HCT116 (cell line): ENCODE data around the gene TMEM252. TPM values are rescaled to one million over a fixed set of nuclear protein-coding genes. Genes with fewer than 3 reads are reported as not detected.

Experiments
- ATAC-seq: fragments of 200-7000 bp; cut with Tn5 transposase; 2 replicates; pipeline ENCODE4 v1.9.1; 2020; ENCODE audit warnings: mild to moderate bottlenecking, moderate library complexity
- BruUV-seq: library from RNA; stranded (reverse); fragments of 400-500 nt; replicated peaks from 2 replicates; lab custom pipeline; 2021; lab: Mats Ljungman, UMichigan
- CTCF ChIA-PET: fragments of 300-600 bp; sonication (Branson Sonifier 250); formaldehyde crosslinking; loops from one replicate; lab custom pipeline; 2021; ENCODE audit warnings: antibody characterized with exemption; lab: Charles Lee
- POLR2A ChIA-PET: fragments of 300-600, 350-600 bp; sonication (Branson Sonifier 250); formaldehyde crosslinking; loops from one replicate; lab custom pipeline; 2021; ENCODE audit warnings: antibody characterized with exemption; lab: Charles Lee
- RAD21 ChIA-PET, 2 experiments: fragments of 300-600 bp; sonication (Branson Sonifier 250); formaldehyde crosslinking; loops; one replicate each; lab custom pipeline; 2023; ENCODE audit warnings: low total read pairs in 2 of 2; ENCODE audit not compliant: uncharacterized antibody in 2 of 2, unreplicated experiment in 2 of 2, low non-redundant PET in 1 of 2; lab: Charles Lee
- DNase-seq: peaks from one replicate; pipeline ENCODE4 v3.0.0-alpha.2; 2010; ENCODE audit warnings: low read depth, low spot score
- H2AFZ ChIP-seq: fragments of 200-600 bp; shearing (Covaris generic), sonication (generic); 2 replicates; pipeline ENCODE4 v1.6.1; 2017; ENCODE audit warnings: low read depth, mixed run types, mixed read lengths, antibody characterized with exemption, low read length; ENCODE audit not compliant: poor library complexity, severe bottlenecking
- H3K27ac ChIP-seq: 2 replicates; pipeline ENCODE4 v1.5.1; 2012; ENCODE audit warnings: low read depth, low read length
- H3K27me3 ChIP-seq: fragments of 200-600 bp; sonication (generic); 2 replicates; pipeline ENCODE4 v1.6.1; 2016; ENCODE audit warnings: mixed run types, low read length, mixed read lengths; ENCODE audit not compliant: insufficient read depth
- H3K36me3 ChIP-seq, 2 experiments: fragments of 200-500 bp in 1 of 2; fragments of 200-600 bp in 1 of 2; sonication (Bioruptor generic) in 1 of 2; sonication (generic) in 1 of 2; 2 replicates each; pipeline versions ENCODE4 v1.5.1 to v1.6.1; 2014 to 2016; ENCODE audit warnings: low read length in 2 of 2, inconsistent platforms in 1 of 2, mixed read lengths in 1 of 2, mixed run types in 1 of 2; ENCODE audit not compliant: insufficient read depth in 2 of 2, control insufficient read depth in 1 of 2
- H3K4me1 ChIP-seq, 2 experiments: fragments of 200-600 bp in 1 of 2; sonication (generic) in 1 of 2; 2 replicates each; pipeline versions ENCODE4 v1.5.1 to v1.6.1; 2012 to 2017; ENCODE audit warnings: low read length in 2 of 2, inconsistent platforms in 1 of 2, mild to moderate bottlenecking in 1 of 2, mixed read lengths in 1 of 2, mixed run types in 1 of 2, moderate library complexity in 1 of 2; ENCODE audit not compliant: insufficient read depth in 2 of 2, control insufficient read depth in 1 of 2
- H3K4me2 ChIP-seq: fragments of 200-600 bp; sonication (generic); 2 replicates; pipeline ENCODE4 v1.6.1; 2017; ENCODE audit warnings: mixed run types, low read length, mixed read lengths
- H3K4me3 ChIP-seq, 2 experiments: fragments of 200-600 bp in 1 of 2; sonication (generic) in 1 of 2; replicated peaks in 1 of 2; 2 replicates each; pipeline ENCODE4 v1.5.1; 2011 to 2016; ENCODE audit warnings: low read length in 2 of 2, control low read depth in 1 of 2, low read depth in 1 of 2, mild to moderate bottlenecking in 1 of 2, mixed read lengths in 1 of 2, mixed run types in 1 of 2
- H3K79me2 ChIP-seq: fragments of 200-600 bp; sonication (generic); 2 replicates; pipeline ENCODE4 v1.6.1; 2017; ENCODE audit warnings: mild to moderate bottlenecking, mixed run types, low read length, moderate library complexity, mixed read lengths; ENCODE audit not compliant: insufficient read depth
- H3K9ac ChIP-seq: fragments of 200-600 bp; sonication (generic); 2 replicates; pipeline ENCODE4 v1.6.1; 2016; ENCODE audit warnings: low read length, mixed read lengths
- H3K9me2 ChIP-seq: fragments of 200-600 bp; sonication (generic), shearing (Covaris generic); 2 replicates; pipeline ENCODE4 v1.6.1; 2017; ENCODE audit warnings: mixed run types, mild to moderate bottlenecking, moderate library complexity; ENCODE audit not compliant: insufficient read depth
- H3K9me3 ChIP-seq, 2 experiments: fragments of 200-500 bp in 1 of 2; fragments of 200-600 bp in 1 of 2; sonication (Bioruptor generic) in 1 of 2; sonication (generic) in 1 of 2; 2 replicates each; pipeline ENCODE4 v1.6.1; 2014 to 2017; ENCODE audit warnings: low read length in 2 of 2, mixed read lengths in 2 of 2, inconsistent platforms in 1 of 2, low read depth in 1 of 2, mild to moderate bottlenecking in 1 of 2, mixed run types in 1 of 2, moderate library complexity in 1 of 2; ENCODE audit not compliant: control insufficient read depth in 1 of 2, insufficient read depth in 1 of 2
- H4K20me1 ChIP-seq: fragments of 200-600 bp; sonication (generic), shearing (Covaris generic); 2 replicates; pipeline ENCODE4 v1.6.1; 2017; ENCODE audit warnings: mixed run types, mild to moderate bottlenecking, moderate library complexity; ENCODE audit not compliant: insufficient read depth
- EGR1 ChIP-seq: IDR thresholded peaks from 2 replicates; pipeline ENCODE4 v1.6.1; 2012; ENCODE audit warnings: low read depth
- SP1 ChIP-seq: IDR thresholded peaks from 2 replicates; pipeline ENCODE4 v1.6.1; 2012; ENCODE audit warnings: low read depth
- SRF ChIP-seq: IDR thresholded peaks from 2 replicates; pipeline ENCODE4 v1.6.1; 2012; ENCODE audit warnings: low read depth
- intact Hi-C: fragments of 100-400 bp; cut with micrococcal nuclease; formaldehyde crosslinking; loops from 2 replicates; pipeline ENCODE4 v1.10.0; 2022
- total RNA-seq: library from RNA; stranded (reverse); gene quantifications from one replicate; pipeline ENCODE4 v1.2.1, GENCODE V29; 2021; ENCODE audit not compliant: unreplicated experiment
- TF ChIP-seq, protein P1 (sequence below): IDR thresholded peaks from 2 replicates; pipeline ENCODE4 v1.6.1; 2012; ENCODE audit warnings: low read depth
- TF ChIP-seq, protein P2 (sequence below), 3 experiments: fragments of 200-600 bp in 1 of 3; sonication (generic) in 1 of 3; IDR thresholded peaks in 2 of 3; conservative IDR thresholded peaks in 1 of 3; 2 replicates each; pipeline ENCODE4 v1.5.1; 2012 to 2017; ENCODE audit warnings: low read depth in 2 of 3, low read length in 2 of 3, antibody characterized with exemption in 1 of 3, borderline replicate concordance in 1 of 3, control low read depth in 1 of 3, mild to moderate bottlenecking in 1 of 3, mixed read lengths in 1 of 3, mixed run types in 1 of 3, moderate library complexity in 1 of 3; ENCODE audit not compliant: insufficient read depth in 1 of 3

TMEM252 gene
- total RNA-seq, 1 experiment from 2014 or later = not detected

DNA sequence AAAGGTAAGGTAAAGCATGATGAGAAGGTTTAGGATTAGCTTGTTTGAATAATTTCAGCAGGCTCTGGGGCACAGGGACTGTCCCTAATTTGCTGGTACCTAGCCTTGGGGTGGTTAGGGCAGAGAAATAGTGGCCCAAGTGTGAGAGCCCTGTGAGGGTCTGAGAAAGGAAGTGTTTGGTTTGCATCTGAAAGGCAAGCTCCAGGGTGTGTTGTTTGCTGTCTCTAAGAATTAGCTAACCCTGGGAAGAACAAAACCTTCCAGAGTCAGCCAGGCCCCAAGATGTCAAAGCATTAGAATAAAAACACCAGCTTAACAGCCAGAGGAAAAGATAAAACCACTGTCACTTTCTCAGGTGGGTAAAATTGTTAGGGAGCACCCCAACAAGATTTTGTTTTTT is 31.0 kb downstream of the TMEM252 start:
- Histone ChIP-seq H4K20me1 (no peaks in the 10 kb centered on the region), H3K9me3 (no peaks in the 10 kb centered on the region), H3K4me1 (no peaks in the 10 kb centered on the region), H3K27me3 (0 out of 2 replicates have a peak, but pooled peaks cover 2% of the 10 kb centered on the region), H3K36me3 (no peaks in the 10 kb centered on the region), H3K9ac (no peak overlapping the region), H3K9me2 (no peaks in the 10 kb centered on the region), H3K4me3 (no peak overlapping the region), H3K4me2 (no peak overlapping the region), H2AFZ (no peak overlapping the region), H3K79me2 (no peaks in the 10 kb centered on the region), H3K27ac (no peak overlapping the region)
- no peak for TF ChIP-seq EGR1
- no peak for TF ChIP-seq SP1
- no peak for TF ChIP-seq SRF
- TF ChIP-seq, protein P1, sequence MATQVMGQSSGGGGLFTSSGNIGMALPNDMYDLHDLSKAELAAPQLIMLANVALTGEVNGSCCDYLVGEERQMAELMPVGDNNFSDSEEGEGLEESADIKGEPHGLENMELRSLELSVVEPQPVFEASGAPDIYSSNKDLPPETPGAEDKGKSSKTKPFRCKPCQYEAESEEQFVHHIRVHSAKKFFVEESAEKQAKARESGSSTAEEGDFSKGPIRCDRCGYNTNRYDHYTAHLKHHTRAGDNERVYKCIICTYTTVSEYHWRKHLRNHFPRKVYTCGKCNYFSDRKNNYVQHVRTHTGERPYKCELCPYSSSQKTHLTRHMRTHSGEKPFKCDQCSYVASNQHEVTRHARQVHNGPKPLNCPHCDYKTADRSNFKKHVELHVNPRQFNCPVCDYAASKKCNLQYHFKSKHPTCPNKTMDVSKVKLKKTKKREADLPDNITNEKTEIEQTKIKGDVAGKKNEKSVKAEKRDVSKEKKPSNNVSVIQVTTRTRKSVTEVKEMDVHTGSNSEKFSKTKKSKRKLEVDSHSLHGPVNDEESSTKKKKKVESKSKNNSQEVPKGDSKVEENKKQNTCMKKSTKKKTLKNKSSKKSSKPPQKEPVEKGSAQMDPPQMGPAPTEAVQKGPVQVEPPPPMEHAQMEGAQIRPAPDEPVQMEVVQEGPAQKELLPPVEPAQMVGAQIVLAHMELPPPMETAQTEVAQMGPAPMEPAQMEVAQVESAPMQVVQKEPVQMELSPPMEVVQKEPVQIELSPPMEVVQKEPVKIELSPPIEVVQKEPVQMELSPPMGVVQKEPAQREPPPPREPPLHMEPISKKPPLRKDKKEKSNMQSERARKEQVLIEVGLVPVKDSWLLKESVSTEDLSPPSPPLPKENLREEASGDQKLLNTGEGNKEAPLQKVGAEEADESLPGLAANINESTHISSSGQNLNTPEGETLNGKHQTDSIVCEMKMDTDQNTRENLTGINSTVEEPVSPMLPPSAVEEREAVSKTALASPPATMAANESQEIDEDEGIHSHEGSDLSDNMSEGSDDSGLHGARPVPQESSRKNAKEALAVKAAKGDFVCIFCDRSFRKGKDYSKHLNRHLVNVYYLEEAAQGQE = no peak
- TF ChIP-seq, protein P2, sequence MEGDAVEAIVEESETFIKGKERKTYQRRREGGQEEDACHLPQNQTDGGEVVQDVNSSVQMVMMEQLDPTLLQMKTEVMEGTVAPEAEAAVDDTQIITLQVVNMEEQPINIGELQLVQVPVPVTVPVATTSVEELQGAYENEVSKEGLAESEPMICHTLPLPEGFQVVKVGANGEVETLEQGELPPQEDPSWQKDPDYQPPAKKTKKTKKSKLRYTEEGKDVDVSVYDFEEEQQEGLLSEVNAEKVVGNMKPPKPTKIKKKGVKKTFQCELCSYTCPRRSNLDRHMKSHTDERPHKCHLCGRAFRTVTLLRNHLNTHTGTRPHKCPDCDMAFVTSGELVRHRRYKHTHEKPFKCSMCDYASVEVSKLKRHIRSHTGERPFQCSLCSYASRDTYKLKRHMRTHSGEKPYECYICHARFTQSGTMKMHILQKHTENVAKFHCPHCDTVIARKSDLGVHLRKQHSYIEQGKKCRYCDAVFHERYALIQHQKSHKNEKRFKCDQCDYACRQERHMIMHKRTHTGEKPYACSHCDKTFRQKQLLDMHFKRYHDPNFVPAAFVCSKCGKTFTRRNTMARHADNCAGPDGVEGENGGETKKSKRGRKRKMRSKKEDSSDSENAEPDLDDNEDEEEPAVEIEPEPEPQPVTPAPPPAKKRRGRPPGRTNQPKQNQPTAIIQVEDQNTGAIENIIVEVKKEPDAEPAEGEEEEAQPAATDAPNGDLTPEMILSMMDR (IDR thresholded peaks at IDR 0.05 in 2 of 3, conservative IDR thresholded peaks at IDR 0.05 in 1 of 3; ENCODE audit: borderline replicate concordance in 1 of 3, insufficient read depth in 1 of 3, low read depth in 2 of 3, low read length in 2 of 3) = no peak
- DNase-seq = no peak
- intact Hi-C loops = no loop called here
- ChIA-PET POLR2A (no interaction called here), CTCF (no interaction called here), RAD21 (no interaction called here)
- BruUV-seq = no TSS peak
- ATAC-seq = no peak
